Effector memory CD4-positive, alpha-beta T cell (primary cell): ENCODE results near the gene NECAB2.

Source experiments
- DNase-seq, 3 donors: peaks; one replicate each; pipeline ENCODE4 v3.0.0-alpha.2; 2020
- H3K27ac ChIP-seq: 2 replicates; pipeline ENCODE4 v1.7.0; 2013; ENCODE audit warnings: mild to moderate bottlenecking, low read length, moderate library complexity; ENCODE audit not compliant: insufficient read depth, poor library complexity, severe bottlenecking
- H3K27me3 ChIP-seq: replicated peaks from 2 replicates; pipeline ENCODE4 v1.7.0; 2013; ENCODE audit warnings: mild to moderate bottlenecking, low read length; ENCODE audit not compliant: insufficient read depth, control insufficient read depth, poor library complexity, severe bottlenecking
- H3K36me3 ChIP-seq: 2 replicates; pipeline ENCODE4 v1.7.0; 2013; ENCODE audit warnings: mild to moderate bottlenecking, low read length, moderate library complexity; ENCODE audit not compliant: control insufficient read depth, insufficient read depth
- H3K4me1 ChIP-seq: 2 replicates; pipeline ENCODE4 v1.7.0; 2013; ENCODE audit warnings: low read length, mild to moderate bottlenecking; ENCODE audit not compliant: control insufficient read depth, insufficient read depth, poor library complexity, severe bottlenecking
- H3K4me3 ChIP-seq: 2 replicates; pipeline ENCODE4 v1.7.0; 2013; ENCODE audit warnings: low read length, low read depth, mild to moderate bottlenecking; ENCODE audit not compliant: insufficient read depth, poor library complexity, severe bottlenecking
- H3K9me3 ChIP-seq: 2 replicates; pipeline ENCODE4 v1.7.0; 2013; ENCODE audit warnings: mild to moderate bottlenecking, low read length, moderate library complexity; ENCODE audit not compliant: control insufficient read depth

The NECAB2 gene

GRCh38 chr16:83967091-83967490 lies 953 bp upstream of the NECAB2 start:
- no peak for DNase-seq
- Histone ChIP-seq H3K4me3 (no peak overlapping the region), H3K36me3 (no peaks in the 10 kb centered on the region), H3K4me1 (no peaks in the 10 kb centered on the region), H3K27me3 (peaks cover 17% of the 10 kb centered on the region), H3K27ac (no peak overlapping the region), H3K9me3 (no peaks in the 10 kb centered on the region)

- H3K9me3 ChIP-seq: no peaks in the 10 kb centered on the region
- H3K36me3 ChIP-seq: no peaks in the 10 kb centered on the region
- no peak overlapping the region for H3K4me3 ChIP-seq
- H3K4me1 ChIP-seq: no peaks in the 10 kb centered on the region
- H3K27me3 ChIP-seq: peaks cover 21% of the 10 kb centered on the region
- no peak for DNase-seq
- no peak overlapping the region for H3K27ac ChIP-seq
These were observed 335 bp downstream of the NECAB2 start for GRCh38 chr16:83968306-83968851.

GRCh38 chr16:83968891-83969649 lies 1.0 kb downstream of the NECAB2 start:
- H3K4me3 ChIP-seq: no peak overlapping the region
- H3K27ac ChIP-seq: no peak overlapping the region
- peaks cover 21% of the 10 kb centered on the region for H3K27me3 ChIP-seq
- no peaks in the 10 kb centered on the region for H3K9me3 ChIP-seq
- no peaks in the 10 kb centered on the region for H3K36me3 ChIP-seq
- no peak for DNase-seq
- H3K4me1 ChIP-seq: no peaks in the 10 kb centered on the region

- Histone ChIP-seq H3K36me3 (no peaks in the 10 kb centered on the region), H3K9me3 (no peaks in the 10 kb centered on the region), H3K27me3 (peaks cover 21% of the 10 kb centered on the region), H3K4me3 (no peak overlapping the region), H3K27ac (no peak overlapping the region), H3K4me1 (no peaks in the 10 kb centered on the region)
- DNase-seq: no peak
These were observed 1.9 kb downstream of the NECAB2 start for GRCh38 chr16:83969771-83970429.

GRCh38 chr16:83970430-83970815 lies 2.4 kb downstream of the NECAB2 start:
- Histone ChIP-seq H3K4me1 (no peaks in the 10 kb centered on the region), H3K27ac (no peak overlapping the region), H3K27me3 (peaks cover 21% of the 10 kb centered on the region), H3K4me3 (no peak overlapping the region), H3K36me3 (no peaks in the 10 kb centered on the region), H3K9me3 (no peaks in the 10 kb centered on the region)
- DNase-seq: no peak

GRCh38 chr16:83971165-83972130 lies 3.4 kb downstream of the NECAB2 start:
- Histone ChIP-seq H3K36me3 (no peaks in the 10 kb centered on the region), H3K27me3 (peaks cover 21% of the 10 kb centered on the region), H3K9me3 (no peaks in the 10 kb centered on the region), H3K4me3 (no peak overlapping the region), H3K4me1 (no peaks in the 10 kb centered on the region), H3K27ac (no peak overlapping the region)
- no peak for DNase-seq

GRCh38 chr16:83972256-83973008 lies 4.4 kb downstream of the NECAB2 start:
- Histone ChIP-seq H3K4me3 (no peak overlapping the region), H3K36me3 (no peaks in the 10 kb centered on the region), H3K27me3 (peaks cover 21% of the 10 kb centered on the region), H3K4me1 (no peaks in the 10 kb centered on the region), H3K9me3 (no peaks in the 10 kb centered on the region), H3K27ac (no peak overlapping the region)
- no peak for DNase-seq

- H3K36me3 ChIP-seq: no peaks in the 10 kb centered on the region
These were observed 5.0 kb downstream of the NECAB2 start for GRCh38 chr16:83973077-83973476.

GRCh38 chr16:83973581-83974385 lies 5.7 kb downstream of the NECAB2 start:
- H3K4me3 ChIP-seq: no peak overlapping the region
- H3K4me1 ChIP-seq: no peaks in the 10 kb centered on the region
- H3K27me3 ChIP-seq: peaks cover 21% of the 10 kb centered on the region
- no peaks in the 10 kb centered on the region for H3K9me3 ChIP-seq
- no peak overlapping the region for H3K27ac ChIP-seq
- DNase-seq: no peak
- H3K36me3 ChIP-seq: no peaks in the 10 kb centered on the region

More at GRCh38 chr16:83973077-83973476, 5.0 kb downstream of the NECAB2 start:
- H3K4me3 ChIP-seq: no peak overlapping the region
- no peaks in the 10 kb centered on the region for H3K9me3 ChIP-seq
- H3K27ac ChIP-seq: no peak overlapping the region
- H3K27me3 ChIP-seq: peaks cover 21% of the 10 kb centered on the region
- no peak for DNase-seq
- no peaks in the 10 kb centered on the region for H3K4me1 ChIP-seq
